HepG2 (cell line): ENCODE measurements around the gene MCM3AP.

Source experiments
- FIP1L1 ChIP-seq: fragments of 200-400 bp; formaldehyde crosslinking; IDR thresholded peaks from 2 replicates; pipeline ENCODE4 v1.6.1; 2018; ENCODE audit warnings: low read depth, mild to moderate bottlenecking, low read length, moderate library complexity, borderline replicate concordance; ENCODE audit not compliant: insufficient read depth
- MED1 ChIP-seq: sonication (generic); formaldehyde crosslinking; IDR thresholded peaks from 2 replicates; pipeline ENCODE4 v1.4.0; 2020; ENCODE audit warnings: missing genetic modification reagents
- MXI1 ChIP-seq: IDR thresholded peaks from 3 replicates; pipeline ENCODE4 v1.6.1; 2012; ENCODE audit warnings: low read depth, low read length, inconsistent platforms, borderline replicate concordance
- NR3C1 ChIP-seq: sonication (generic); formaldehyde crosslinking; IDR thresholded peaks from 2 replicates; pipeline ENCODE4 v1.4.0; 2020; ENCODE audit warnings: missing genetic modification reagents
- PHF5A ChIP-seq: IDR thresholded peaks from one replicate; pipeline ENCODE4 v1.6.1; 2018; ENCODE audit warnings: low read depth, missing genetic modification reagents; ENCODE audit not compliant: unreplicated experiment
- POLR2AphosphoS5 ChIP-seq: IDR thresholded peaks from 2 replicates; pipeline ENCODE4 v1.6.1; 2012; ENCODE audit warnings: low read depth, low read length
- ZNF780A ChIP-seq: sonication (generic); formaldehyde crosslinking; IDR thresholded peaks from 2 replicates; pipeline ENCODE4 v1.8.0; 2022; ENCODE audit warnings: mild to moderate bottlenecking, missing genetic modification reagents, moderate library complexity
- TF ChIP-seq, protein P1 (sequence below): sonication (generic); formaldehyde crosslinking; IDR thresholded peaks from 2 replicates; pipeline ENCODE4 v1.5.0; 2020; ENCODE audit warnings: mild to moderate bottlenecking, missing genetic modification reagents, moderate library complexity
- TF ChIP-seq, protein P2 (sequence below): sonication (generic); formaldehyde crosslinking; IDR thresholded peaks from 2 replicates; pipeline ENCODE4 v1.5.1; 2020; ENCODE audit warnings: mild to moderate bottlenecking, missing genetic modification reagents, borderline replicate concordance

- TF ChIP-seq, protein P1, sequence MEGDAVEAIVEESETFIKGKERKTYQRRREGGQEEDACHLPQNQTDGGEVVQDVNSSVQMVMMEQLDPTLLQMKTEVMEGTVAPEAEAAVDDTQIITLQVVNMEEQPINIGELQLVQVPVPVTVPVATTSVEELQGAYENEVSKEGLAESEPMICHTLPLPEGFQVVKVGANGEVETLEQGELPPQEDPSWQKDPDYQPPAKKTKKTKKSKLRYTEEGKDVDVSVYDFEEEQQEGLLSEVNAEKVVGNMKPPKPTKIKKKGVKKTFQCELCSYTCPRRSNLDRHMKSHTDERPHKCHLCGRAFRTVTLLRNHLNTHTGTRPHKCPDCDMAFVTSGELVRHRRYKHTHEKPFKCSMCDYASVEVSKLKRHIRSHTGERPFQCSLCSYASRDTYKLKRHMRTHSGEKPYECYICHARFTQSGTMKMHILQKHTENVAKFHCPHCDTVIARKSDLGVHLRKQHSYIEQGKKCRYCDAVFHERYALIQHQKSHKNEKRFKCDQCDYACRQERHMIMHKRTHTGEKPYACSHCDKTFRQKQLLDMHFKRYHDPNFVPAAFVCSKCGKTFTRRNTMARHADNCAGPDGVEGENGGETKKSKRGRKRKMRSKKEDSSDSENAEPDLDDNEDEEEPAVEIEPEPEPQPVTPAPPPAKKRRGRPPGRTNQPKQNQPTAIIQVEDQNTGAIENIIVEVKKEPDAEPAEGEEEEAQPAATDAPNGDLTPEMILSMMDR (CRISPR knock-in tag): no peak
- TF ChIP-seq PHF5A (CRISPR knock-in tag): no peak
- TF ChIP-seq NR3C1 (CRISPR knock-in tag): no peak
- TF ChIP-seq ZNF780A (CRISPR knock-in tag): no peak
- no peak for TF ChIP-seq MED1 (CRISPR knock-in tag)
- no peak for TF ChIP-seq MXI1
- TF ChIP-seq, protein P2, sequence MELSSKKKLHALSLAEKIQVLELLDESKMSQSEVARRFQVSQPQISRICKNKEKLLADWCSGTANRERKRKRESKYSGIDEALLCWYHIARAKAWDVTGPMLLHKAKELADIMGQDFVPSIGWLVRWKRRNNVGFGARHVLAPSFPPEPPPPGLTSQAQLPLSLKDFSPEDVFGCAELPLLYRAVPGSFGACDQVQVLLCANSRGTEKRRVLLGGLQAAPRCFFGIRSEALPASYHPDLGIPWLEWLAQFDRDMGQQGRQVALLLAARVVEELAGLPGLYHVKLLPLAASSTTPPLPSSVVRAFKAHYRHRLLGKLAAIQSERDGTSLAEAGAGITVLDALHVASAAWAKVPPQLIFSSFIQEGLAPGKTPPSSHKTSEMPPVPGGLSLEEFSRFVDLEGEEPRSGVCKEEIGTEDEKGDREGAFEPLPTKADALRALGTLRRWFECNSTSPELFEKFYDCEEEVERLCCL (CRISPR knock-in tag): no peak
- no peak for TF ChIP-seq FIP1L1
- TF ChIP-seq POLR2AphosphoS5: no peak
Measured at GRCh38 chr21:46237474-46237873, 47.9 kb downstream of the MCM3AP start.
